NK-92 treated with Interleukin-12 subunit alpha and Interleukin-12 subunit beta, amount 100 ng/mL, for 24 hours (cell line): ENCODE data around the gene IL5RA.

Experiments used
- DNase-seq: peaks from one replicate; lab custom pipeline; 2025; lab: John Stamatoyannopoulos, UW

IL5RA gene

GRCh38 chr3:3066378-3066777 lies 43.8 kb downstream of the IL5RA start:
- DNase-seq = no peak

DNA sequence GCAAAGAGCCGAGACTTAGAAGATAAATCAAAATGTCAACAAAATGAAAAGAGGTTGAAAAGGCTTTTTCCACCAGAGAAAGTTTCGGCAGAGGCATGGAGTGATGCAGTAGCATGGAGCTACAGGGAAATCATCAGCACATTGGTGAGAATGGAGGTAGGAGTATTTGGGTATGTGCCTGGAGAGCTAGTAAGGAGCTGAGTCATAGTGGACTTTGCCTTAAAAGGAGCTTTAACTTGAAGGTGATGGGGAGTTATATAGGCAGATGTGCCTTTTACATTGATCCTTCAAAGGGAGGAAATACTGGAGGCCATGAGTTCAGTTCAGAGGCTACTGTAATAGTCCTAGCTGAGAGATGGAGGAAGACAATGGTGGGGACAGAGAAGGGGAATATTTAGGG lies 44.3 kb downstream of the IL5RA start:
- no peak for DNase-seq

DNA sequence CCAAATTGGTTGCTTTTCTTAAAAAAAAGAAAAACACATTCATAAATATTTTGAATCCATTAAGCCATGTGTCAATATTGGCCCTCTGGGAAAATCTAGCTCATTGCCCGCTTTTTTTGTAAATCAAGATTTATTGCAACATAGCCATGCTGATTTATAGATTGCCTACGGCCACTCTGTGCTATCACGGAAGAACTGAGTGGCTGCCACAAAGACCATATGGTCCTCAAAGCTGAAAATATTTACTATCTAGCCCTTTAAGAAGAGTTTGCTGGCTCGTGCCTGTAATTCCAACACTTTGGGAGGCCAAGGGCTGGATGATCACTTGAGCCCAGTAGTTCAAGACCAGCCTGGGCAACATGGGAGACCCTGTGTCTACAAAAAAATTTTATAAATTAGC lies 45.9 kb downstream of the IL5RA start:
- DNase-seq = no peak

GRCh38 chr3:3059645-3060044 lies 50.5 kb downstream of the IL5RA start:
- DNase-seq = no peak

DNA sequence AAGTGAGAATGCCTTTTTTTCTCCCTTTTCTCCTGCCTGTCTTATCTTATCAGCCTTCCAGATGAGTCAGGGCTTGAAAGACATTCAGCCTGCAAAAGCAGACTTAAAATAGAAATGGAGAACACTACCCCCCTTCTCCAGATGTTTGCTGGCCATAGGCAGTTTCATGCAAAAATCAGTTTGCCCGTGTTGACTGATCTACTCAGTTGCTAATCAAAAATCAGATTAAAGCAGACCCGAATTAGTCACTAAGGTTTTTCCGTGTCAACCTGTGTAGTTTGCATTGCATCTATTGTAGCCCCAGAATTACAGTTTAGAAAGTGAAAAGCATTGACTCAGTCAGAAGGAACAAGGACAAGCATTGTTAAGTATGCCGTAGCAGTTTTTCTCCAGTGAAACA lies 56.2 kb downstream of the IL5RA start:
- no peak for DNase-seq

- DNase-seq = no peak
Observed at GRCh38 chr3:3038201-3038991, 71.8 kb downstream of the IL5RA start.

GRCh38 chr3:3037156-3037555 lies 73.0 kb downstream of the IL5RA start:
- no peak for DNase-seq

DNA sequence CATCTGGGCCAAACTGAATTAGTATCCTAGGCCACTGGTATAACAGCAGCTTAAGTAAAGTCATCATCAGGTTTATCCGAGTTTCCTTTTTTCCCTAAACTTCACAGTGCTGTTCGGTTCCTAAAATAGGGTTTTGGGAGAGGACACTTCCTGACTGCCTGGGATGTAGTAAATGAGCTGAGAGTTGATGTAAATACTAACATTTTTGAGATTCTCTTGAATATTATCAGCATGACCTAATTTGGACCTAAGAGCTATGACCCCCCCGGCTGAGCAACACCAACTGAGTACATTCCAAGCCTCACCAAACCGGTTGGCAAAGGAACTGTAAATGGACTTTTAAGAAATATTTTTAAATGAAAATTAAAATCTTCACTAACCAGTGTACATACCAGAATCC lies 78.8 kb downstream of the IL5RA start:
- DNase-seq = no peak

- no peak for DNase-seq
Observed at GRCh38 chr3:3027976-3028567, 82.1 kb downstream of the IL5RA start.

GRCh38 chr3:3023111-3023745 lies 86.9 kb downstream of the IL5RA start:
- no peak for DNase-seq

DNA sequence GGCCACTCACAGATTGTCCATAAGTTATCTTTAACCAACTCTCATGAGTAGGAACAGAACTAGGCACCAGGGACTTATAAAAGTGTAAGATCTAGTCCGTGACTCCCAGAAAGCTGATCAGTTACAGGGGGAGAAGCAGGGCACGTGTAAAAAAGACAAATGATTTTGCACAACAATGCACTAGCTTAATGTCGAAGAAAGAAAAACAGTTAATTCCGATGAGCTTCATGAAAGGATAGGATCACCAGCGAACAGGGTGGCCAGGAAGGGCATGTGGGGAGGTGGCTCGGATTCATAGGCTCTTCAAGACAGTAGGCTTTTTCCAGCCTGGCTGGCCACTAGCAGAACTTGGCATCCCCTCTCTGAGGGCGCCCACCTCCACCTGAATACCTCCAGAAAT lies 90.0 kb downstream of the IL5RA start:
- no peak for DNase-seq
